H9 (cell line): Measurements from ENCODE around the gene GRB10. TPM values are rescaled to one million over a fixed set of nuclear protein-coding genes. Genes with fewer than 3 reads are reported as not detected.

ENCODE experiments used
- DNase-seq: peaks from one replicate; pipeline ENCODE4 v3.0.0-alpha.2; 2017
- H2AFZ ChIP-seq: one replicate; pipeline ENCODE4 v1.6.1; 2013; ENCODE audit warnings: mild to moderate bottlenecking, low read length, control low read depth, moderate library complexity
- H2AK5ac ChIP-seq: 2 replicates; pipeline ENCODE4 v1.6.1; 2013; ENCODE audit warnings: low read length, control low read depth, mixed read lengths; ENCODE audit not compliant: insufficient read length
- H2BK120ac ChIP-seq: one replicate; pipeline ENCODE4 v1.6.1; 2013; ENCODE audit warnings: low read depth, mild to moderate bottlenecking, low read length, control low read depth, inconsistent platforms; ENCODE audit not compliant: poor library complexity, severe bottlenecking
- H2BK12ac ChIP-seq: 2 replicates; pipeline ENCODE4 v1.6.1; 2013; ENCODE audit warnings: low read length, control low read depth, mixed read lengths, low read depth; ENCODE audit not compliant: insufficient read length
- H2BK15ac ChIP-seq: 2 replicates; pipeline ENCODE4 v1.6.1; 2013; ENCODE audit warnings: low read depth, low read length, control low read depth
- H2BK20ac ChIP-seq: one replicate; pipeline ENCODE4 v1.6.1; 2013; ENCODE audit warnings: low read depth, mild to moderate bottlenecking, low read length, control low read depth, inconsistent platforms; ENCODE audit not compliant: poor library complexity, severe bottlenecking
- H2BK5ac ChIP-seq: 2 replicates; pipeline ENCODE4 v1.6.1; 2013; ENCODE audit warnings: low read length, control low read depth, mixed read lengths; ENCODE audit not compliant: insufficient read length
- H3K14ac ChIP-seq: 2 replicates; pipeline ENCODE4 v1.6.1; 2013; ENCODE audit warnings: low read length, control low read depth; ENCODE audit not compliant: insufficient read depth
- H3K18ac ChIP-seq: 2 replicates; pipeline ENCODE4 v1.6.1; 2013; ENCODE audit warnings: low read depth, mild to moderate bottlenecking, mixed read lengths, low read length, control low read depth; ENCODE audit not compliant: insufficient read length
- H3K23ac ChIP-seq: 2 replicates; pipeline ENCODE4 v1.6.1; 2013; ENCODE audit warnings: low read length, control low read depth, mixed read lengths, low read depth; ENCODE audit not compliant: insufficient read length
- H3K23me2 ChIP-seq: 2 replicates; pipeline ENCODE4 v1.6.1; 2013; ENCODE audit warnings: low read depth, mild to moderate bottlenecking, mixed read lengths, low read length, control low read depth; ENCODE audit not compliant: insufficient read length, poor library complexity, severe bottlenecking
- H3K27ac ChIP-seq: 2 replicates; pipeline ENCODE4 v1.5.1; 2013; ENCODE audit warnings: low read length, control low read depth, mixed read lengths, low read depth; ENCODE audit not compliant: insufficient read length
- H3K27me3 ChIP-seq: 2 replicates; pipeline ENCODE4 v1.6.1; 2013; ENCODE audit warnings: low read length, control low read depth, inconsistent platforms; ENCODE audit not compliant: insufficient read depth
- H3K4ac ChIP-seq: 2 replicates; pipeline ENCODE4 v1.6.1; 2013; ENCODE audit warnings: low read depth, mild to moderate bottlenecking, control low read depth, inconsistent platforms, low read length, moderate library complexity
- H3K4me1 ChIP-seq: 2 replicates; pipeline ENCODE4 v1.6.1; 2013; ENCODE audit warnings: low read length, control low read depth, inconsistent platforms; ENCODE audit not compliant: insufficient read depth
- H3K4me2 ChIP-seq: 2 replicates; pipeline ENCODE4 v1.6.1; 2013; ENCODE audit warnings: low read length, control low read depth, mixed read lengths; ENCODE audit not compliant: insufficient read length, insufficient read depth
- H3K56ac ChIP-seq: 2 replicates; pipeline ENCODE4 v1.6.1; 2013; ENCODE audit warnings: low read depth, mild to moderate bottlenecking, mixed read lengths, low read length, control low read depth; ENCODE audit not compliant: insufficient read length
- H3K79me1 ChIP-seq: 2 replicates; pipeline ENCODE4 v1.6.1; 2013; ENCODE audit warnings: low read depth, mild to moderate bottlenecking, moderate library complexity, low read length, control low read depth, inconsistent platforms; ENCODE audit not compliant: insufficient read depth, poor library complexity, severe bottlenecking
- H3K79me2 ChIP-seq: 2 replicates; pipeline ENCODE4 v1.6.1; 2013; ENCODE audit warnings: low read length, control low read depth, inconsistent platforms; ENCODE audit not compliant: insufficient read depth
- H3K9ac ChIP-seq: 2 replicates; pipeline ENCODE4 v1.6.1; 2013; ENCODE audit warnings: low read length, control low read depth, mixed read lengths; ENCODE audit not compliant: insufficient read length; ENCODE audit errors: extremely low read depth
- H3K9me3 ChIP-seq: one replicate; pipeline ENCODE4 v1.6.1; 2013; ENCODE audit warnings: low read depth, low read length, inconsistent platforms; ENCODE audit not compliant: control insufficient read depth
- H3T11ph ChIP-seq: one replicate; pipeline ENCODE4 v1.6.1; 2013; ENCODE audit warnings: mild to moderate bottlenecking, low read length, control low read depth, inconsistent platforms
- H4K20me1 ChIP-seq: one replicate; pipeline ENCODE4 v1.6.1; 2013; ENCODE audit not compliant: control insufficient read depth, insufficient read length, insufficient read depth
- H4K5ac ChIP-seq: 2 replicates; pipeline ENCODE4 v1.6.1; 2013; ENCODE audit warnings: low read depth, mild to moderate bottlenecking, mixed read lengths, low read length, control low read depth; ENCODE audit not compliant: insufficient read length
- H4K8ac ChIP-seq: replicated peaks from 2 replicates; pipeline ENCODE4 v1.6.1; 2013; ENCODE audit warnings: low read length, control low read depth, mixed read lengths, low read depth; ENCODE audit not compliant: insufficient read length
- H4K91ac ChIP-seq: 2 replicates; pipeline ENCODE4 v1.6.1; 2013; ENCODE audit warnings: low read depth, mild to moderate bottlenecking, moderate library complexity, mixed read lengths, low read length, control low read depth; ENCODE audit not compliant: insufficient read length
- H3K27ac Mint-ChIP-seq, 3 experiments: 2 replicates in 2 of 3; 3 replicates in 1 of 3; pipeline ENCODE4 v1.8.0; 2020 to 2021; ENCODE audit warnings: mixed read lengths in 3 of 3, mild to moderate bottlenecking in 1 of 3, moderate library complexity in 1 of 3
- H3K27me3 Mint-ChIP-seq: 2 replicates; pipeline ENCODE4 v1.8.0; 2021; ENCODE audit warnings: low read depth, mild to moderate bottlenecking, moderate library complexity, mixed read lengths
- H3K36me3 Mint-ChIP-seq, 3 experiments: 2 replicates in 2 of 3; 3 replicates in 1 of 3; pipeline ENCODE4 v1.8.0; 2020 to 2021; ENCODE audit warnings: low read depth in 3 of 3, mixed read lengths in 3 of 3; ENCODE audit not compliant: insufficient read depth in 1 of 3
- H3K4me1 Mint-ChIP-seq, 2 experiments: 2 replicates each; pipeline ENCODE4 v1.8.0; 2020; ENCODE audit warnings: mixed read lengths in 2 of 2
- H3K4me3 Mint-ChIP-seq, 2 experiments: 2 replicates in 1 of 2; 3 replicates in 1 of 2; pipeline ENCODE4 v1.8.0; 2020 to 2021; ENCODE audit warnings: mild to moderate bottlenecking in 2 of 2, mixed read lengths in 2 of 2, moderate library complexity in 1 of 2
- H3K9me3 Mint-ChIP-seq, 2 experiments: 2 replicates in 1 of 2; 3 replicates in 1 of 2; pipeline ENCODE4 v1.8.0; 2020; ENCODE audit warnings: mild to moderate bottlenecking in 2 of 2, mixed read lengths in 2 of 2, moderate library complexity in 1 of 2
- CTCF ChIP-seq: fragments of 200-600 bp; sonication (generic); conservative IDR thresholded peaks from 3 replicates; pipeline ENCODE4 v1.8.0; 2021; ENCODE audit warnings: antibody characterized with exemption, mild to moderate bottlenecking
- WGBS: extraction: QIAGEN DNeasy Blood & Tissue Kit; methylation state at CpG from one replicate; pipeline ENCODE4 v1.1.7; 2013; ENCODE audit warnings: missing lambda C conversion rate, low lambda C conversion rate, mixed read lengths; ENCODE audit not compliant: insufficient read length; ENCODE audit errors: extremely low coverage; 5-methylcytosine and 5-hydroxymethylcytosine counted together
- total RNA-seq: library from RNA; stranded (reverse); gene quantifications from 2 replicates; pipeline ENCODE4 v1.2.1, GENCODE V29; 2021

GRB10 gene
- total RNA-seq, 1 experiment from 2014 or later, result 108 TPM

- Histone ChIP-seq H3K23me2 (no peaks in the 10 kb centered on the region), H3K18ac (no peak overlapping the region), H3K23ac (no peak overlapping the region), H2BK5ac (no peak overlapping the region), H3K9me3 (no peaks in the 10 kb centered on the region), H3K4ac (no peak overlapping the region), H2BK12ac (no peak overlapping the region), H3K79me2 (peaks cover 1% of the 10 kb centered on the region; the same call in 1 of the 2 replicates), H2BK20ac (no peak overlapping the region), H3K79me1 (no peaks in the 10 kb centered on the region), H3K27ac (no peak overlapping the region), H3K27me3 (no peaks in the 10 kb centered on the region), H3T11ph (no peak overlapping the region), H2BK15ac (no peak overlapping the region), H3K9ac (no peak overlapping the region), H3K14ac (no peak overlapping the region), H3K56ac (no peak overlapping the region), H4K8ac (no peak overlapping the region), H4K5ac (no peak overlapping the region), H4K20me1 (no peaks in the 10 kb centered on the region), H3K4me2 (no peak overlapping the region), H2BK120ac (no peak overlapping the region), H2AK5ac (no peak overlapping the region), H3K4me1 (no peaks in the 10 kb centered on the region), H4K91ac (no peak overlapping the region), H2AFZ (no peak overlapping the region)
- H3K4me1 Mint-ChIP-seq, result no peaks in the 10 kb centered on the region; a peak in 1 of 4 replicates
- no CpG with 5 or more reads among the region's 4 CpGs for WGBS
- DNase-seq, result no peak
- H3K27me3 Mint-ChIP-seq, result no peaks in the 10 kb centered on the region
- H3K36me3 Mint-ChIP-seq, result peaks cover 13 to 73% (median 53%) of the 10 kb centered on the region in 3 experiments
- no peak overlapping the region for H3K4me3 Mint-ChIP-seq
- TF ChIP-seq CTCF, result no peak
- H3K27ac Mint-ChIP-seq, result no peak overlapping the region
- H3K9me3 Mint-ChIP-seq, result peaks cover 0 to 2% of the 10 kb centered on the region in 2 experiments; a peak in 1 of 5 replicates
Observed at GRCh38 chr7:50664937-50665336, 117.8 kb downstream of the GRB10 start.
